ENCODE measurements around the gene EGR2. TPM values are rescaled to one million over a fixed set of nuclear protein-coding genes. Genes with fewer than 3 reads are reported as not detected.
A peak's percentile ranks its signal among the peaks of the same experiment; 100 is the strongest.

The EGR2 gene
- total and polyA plus RNA-seq, 10 of the 15 experiments (the other 5 are each of a cell fraction or from before 2014, with no cell fraction given), result 8.3 to 56.5 (median 16.2) TPM

- TF ChIP-seq ELK1 (IDR thresholded peaks at IDR 0.05; ENCODE audit: low read depth, low read length), result no peak
- TF ChIP-seq GABPA (IDR thresholded peaks at IDR 0.05; ENCODE audit: low read depth), result no peak
- TF ChIP-seq E4F1 (IDR thresholded peaks at IDR 0.05; ENCODE audit: borderline replicate concordance, partially characterized antibody), result no peak
- no peak for TF ChIP-seq KAT2A (conservative IDR thresholded peaks at IDR 0.05; ENCODE audit: control insufficient read depth, low read depth, low read length)
- TF ChIP-seq CEBPZ (IDR thresholded peaks at IDR 0.05; ENCODE audit: low read depth, low read length), result no peak
- TF ChIP-seq TCF12 (IDR thresholded peaks at IDR 0.05; ENCODE audit: low read depth, low read length), result no peak
- TF ChIP-seq TARDBP (IDR thresholded peaks at IDR 0.05; ENCODE audit: borderline replicate concordance), result no peak
- no peak for TF ChIP-seq ZSCAN29 (IDR thresholded peaks at IDR 0.05)
- peak; percentile 58; the same call in 1 of the 2 replicates for TF ChIP-seq POLR2AphosphoS5 (IDR thresholded peaks at IDR 0.05; ENCODE audit: low read length)
- no peak for TF ChIP-seq NR2F1 (conservative IDR thresholded peaks at IDR 0.05)
- TF ChIP-seq BCL3 (IDR thresholded peaks at IDR 0.05; ENCODE audit: borderline replicate concordance, insufficient read depth, low read depth, low read length, poor library complexity, severe bottlenecking), result peak; percentile 44
- TF ChIP-seq BCLAF1 (IDR thresholded peaks at IDR 0.05), result no peak
Measured at GRCh38 chr10:62772186-62772974, 43.8 kb downstream of the EGR2 start (continued).

Data from GM12878 (cell line).